Activated CD8-positive, alpha-beta T cell treated with anti-CD3 and anti-CD28 coated beads, Interleukin-2, amount 10 ng/mL, durations not matched to agents 7 days and 5 days (primary cell): Measurements from ENCODE around the gene PAX5. TPM values are rescaled to one million over a fixed set of nuclear protein-coding genes. Genes with fewer than 3 reads are reported as not detected.

Experiments used
- ATAC-seq: fragments of 150-1000 bp; cut with Tn5 transposase; one replicate; pipeline ENCODE4 v1.10.0; 2021; ENCODE audit warnings: moderate library complexity
- CTCF ChIA-PET: fragments of 350-600 bp; sonication (Branson Sonifier 250); formaldehyde crosslinking; loops from one replicate; lab custom pipeline; 2021; ENCODE audit warnings: antibody characterized with exemption; lab: Charles Lee
- POLR2A ChIA-PET: fragments of 350-600 bp; sonication (Branson Sonifier 250); formaldehyde crosslinking; loops from one replicate; lab custom pipeline; 2021; ENCODE audit warnings: antibody characterized with exemption; lab: Charles Lee
- DNase-seq: peaks from one replicate; pipeline ENCODE4 v3.0.0-alpha.2; 2020
- H3K27ac Mint-ChIP-seq: one replicate; pipeline ENCODE4 v1.8.0; 2021; ENCODE audit warnings: mild to moderate bottlenecking, mixed read lengths
- H3K27me3 Mint-ChIP-seq: one replicate; pipeline ENCODE4 v1.8.0; 2021; ENCODE audit warnings: low read depth, mixed read lengths
- H3K36me3 Mint-ChIP-seq: one replicate; pipeline ENCODE4 v1.8.0; 2021; ENCODE audit warnings: low read depth, mixed read lengths
- H3K4me1 Mint-ChIP-seq: one replicate; pipeline ENCODE4 v1.8.0; 2021; ENCODE audit warnings: low read depth, mixed read lengths
- H3K4me3 Mint-ChIP-seq: one replicate; pipeline ENCODE4 v1.8.0; 2021; ENCODE audit warnings: mild to moderate bottlenecking, mixed read lengths
- H3K9me3 Mint-ChIP-seq: one replicate; pipeline ENCODE4 v1.8.0; 2022; ENCODE audit warnings: mixed read lengths; ENCODE audit not compliant: insufficient read depth
- total RNA-seq, 2 experiments: library from RNA; stranded (reverse); gene quantifications; one replicate each; pipeline ENCODE4 v1.2.3, GENCODE V29; 2021

The PAX5 gene
- total RNA-seq, 2 experiments from 2014 or later: 0.34 to 0.45 TPM

- H3K36me3 Mint-ChIP-seq: no peaks in the 10 kb centered on the region
- ChIA-PET CTCF (interaction anchor here (1.9 kb wide), 1 partner anchor 41 kb away, joined by 5 read pairs; no protein-coding TSS in a partner anchor), POLR2A (no interaction called here)
- no peak overlapping the region for H3K4me3 Mint-ChIP-seq
- H3K27ac Mint-ChIP-seq: no peak overlapping the region
- H3K4me1 Mint-ChIP-seq: no peaks in the 10 kb centered on the region
- DNase-seq (no peak), ATAC-seq (no peak)
- H3K9me3 Mint-ChIP-seq: no peaks in the 10 kb centered on the region
- H3K27me3 Mint-ChIP-seq: peaks cover 12% of the 10 kb centered on the region
Observed at GRCh38 chr9:36913393-36914211, 120.5 kb downstream of the PAX5 start.

DNA sequence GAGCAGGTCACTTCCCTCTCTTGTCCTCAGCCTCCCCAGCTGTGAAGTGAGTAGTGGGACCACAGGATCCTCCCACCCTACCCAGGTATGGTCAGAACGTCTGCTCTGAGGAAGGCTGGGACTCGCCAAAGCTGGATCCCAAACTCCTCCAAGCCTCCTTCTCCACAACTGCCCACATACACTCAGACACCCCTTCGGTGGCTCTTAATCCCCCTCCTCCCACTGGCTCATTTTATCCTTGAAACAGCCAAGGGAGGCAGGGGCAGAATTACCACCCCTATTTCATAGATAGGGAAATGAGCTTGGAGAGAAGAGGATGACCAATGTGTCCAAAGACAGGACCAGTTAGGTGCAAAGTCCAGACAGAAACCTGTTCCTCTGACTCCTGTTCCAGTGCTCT lies 121.4 kb downstream of the PAX5 start:
- ATAC-seq (no peak), DNase-seq (no peak)
- Mint-ChIP-seq H3K36me3 (no peaks in the 10 kb centered on the region), H3K4me3 (no peak overlapping the region), H3K4me1 (no peaks in the 10 kb centered on the region), H3K27ac (no peak overlapping the region), H3K27me3 (peaks cover 17% of the 10 kb centered on the region), H3K9me3 (no peaks in the 10 kb centered on the region)
- CTCF ChIA-PET: interaction anchor here (2.5 kb wide), 1 partner anchor 40 kb away, joined by 6 read pairs; no protein-coding TSS in a partner anchor
- POLR2A ChIA-PET: no interaction called here

DNA sequence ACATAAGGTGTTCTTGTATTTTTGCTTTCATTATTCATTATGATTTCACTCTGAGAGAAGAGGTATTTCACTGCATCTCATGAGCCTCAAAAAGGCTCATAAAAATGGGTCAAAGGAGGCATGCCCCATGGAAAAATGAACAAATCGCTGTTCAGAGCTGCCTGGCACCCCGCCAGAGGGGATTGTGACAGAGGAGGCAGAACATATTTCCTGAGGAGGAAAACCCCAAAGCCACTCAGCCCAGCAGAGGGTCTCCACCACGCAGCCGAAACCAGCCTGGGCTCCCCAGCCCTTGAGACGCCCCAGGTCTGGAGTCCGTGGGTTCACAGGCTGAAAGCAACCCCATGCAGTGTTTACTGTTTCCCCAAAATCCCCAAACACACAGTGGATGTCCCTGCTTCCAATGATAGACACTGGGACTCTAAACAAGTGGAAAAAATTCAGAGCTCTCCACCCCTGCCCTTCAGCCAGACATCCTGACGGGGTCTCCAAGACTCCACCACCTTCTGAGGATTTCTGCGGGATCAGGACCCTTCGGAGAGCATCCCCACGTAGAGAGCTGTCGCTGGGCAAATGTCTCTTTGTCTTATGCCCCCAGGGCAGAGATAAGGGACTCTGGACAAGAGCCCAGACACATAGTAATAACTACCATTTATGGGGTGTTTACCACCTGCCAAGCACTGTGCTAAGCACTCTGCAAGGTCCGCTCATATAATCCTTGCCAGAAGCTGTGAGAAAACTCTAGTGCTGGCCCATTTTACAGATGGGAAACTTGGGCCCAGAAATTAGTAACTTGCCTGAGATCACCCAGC lies 122.3 kb downstream of the PAX5 start:
- no peaks in the 10 kb centered on the region for H3K9me3 Mint-ChIP-seq
- H3K36me3 Mint-ChIP-seq: no peaks in the 10 kb centered on the region
- H3K4me3 Mint-ChIP-seq: no peak overlapping the region
- POLR2A ChIA-PET: no interaction called here
- H3K27me3 Mint-ChIP-seq: peaks cover 23% of the 10 kb centered on the region
- CTCF ChIA-PET: interaction anchor here (2.5 kb wide), 1 partner anchor 39 kb away, joined by 6 read pairs; no protein-coding TSS in a partner anchor
- H3K4me1 Mint-ChIP-seq: no peaks in the 10 kb centered on the region
- ATAC-seq: no peak
- no peak overlapping the region for H3K27ac Mint-ChIP-seq
- DNase-seq: no peak

DNA sequence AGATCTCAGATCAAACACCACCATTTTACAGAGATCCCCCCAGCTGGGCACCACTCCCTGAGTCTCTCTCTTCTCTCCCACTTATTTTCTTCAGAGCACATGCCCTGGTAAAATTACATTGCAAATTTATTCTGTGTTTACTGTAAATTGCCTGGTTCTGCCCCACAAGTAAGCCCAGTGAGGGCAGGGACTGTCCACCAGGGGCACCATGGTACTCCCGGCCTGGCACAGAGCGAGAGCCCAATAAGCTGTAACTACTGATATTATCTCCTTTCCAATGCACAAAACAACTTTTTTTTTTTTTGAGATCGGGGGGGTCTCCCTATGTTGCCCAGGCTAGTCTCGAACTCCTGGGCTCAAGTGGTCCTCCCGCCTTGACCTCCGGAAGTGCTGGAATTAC lies 123.0 kb downstream of the PAX5 start:
- no peak overlapping the region for H3K27ac Mint-ChIP-seq
- no peaks in the 10 kb centered on the region for H3K4me1 Mint-ChIP-seq
- CTCF ChIA-PET: interaction anchor here (2.5 kb wide), 1 partner anchor 38 kb away, joined by 6 read pairs; no protein-coding TSS in a partner anchor
- ATAC-seq (no peak), DNase-seq (no peak)
- no peak overlapping the region for H3K4me3 Mint-ChIP-seq
- peaks cover 27% of the 10 kb centered on the region for H3K27me3 Mint-ChIP-seq
- H3K36me3 Mint-ChIP-seq: no peaks in the 10 kb centered on the region
- POLR2A ChIA-PET: no interaction called here
- no peaks in the 10 kb centered on the region for H3K9me3 Mint-ChIP-seq

- no peak for ATAC-seq
Observed at GRCh38 chr9:36906492-36906891, 127.6 kb downstream of the PAX5 start.

GRCh38 chr9:36905101-36906066 lies 128.7 kb downstream of the PAX5 start:
- POLR2A ChIA-PET: no interaction called here
- no peak overlapping the region for H3K27ac Mint-ChIP-seq
- peaks cover 10% of the 10 kb centered on the region for H3K4me1 Mint-ChIP-seq
- CTCF ChIA-PET: no interaction called here
- H3K4me3 Mint-ChIP-seq: no peak overlapping the region
- peaks cover 35% of the 10 kb centered on the region for H3K27me3 Mint-ChIP-seq
- ATAC-seq (no peak), DNase-seq (no peak)
- no peaks in the 10 kb centered on the region for H3K36me3 Mint-ChIP-seq
- no peaks in the 10 kb centered on the region for H3K9me3 Mint-ChIP-seq

More at GRCh38 chr9:36906492-36906891, 127.6 kb downstream of the PAX5 start:
- no peaks in the 10 kb centered on the region for H3K9me3 Mint-ChIP-seq
- ChIA-PET POLR2A (no interaction called here), CTCF (interaction anchor here (1.4 kb wide), 1 partner anchor 85 kb away, joined by 4 read pairs; no protein-coding TSS in a partner anchor)
- peaks cover 10% of the 10 kb centered on the region for H3K4me1 Mint-ChIP-seq
- peaks cover 40% of the 10 kb centered on the region for H3K27me3 Mint-ChIP-seq
- H3K4me3 Mint-ChIP-seq: no peak overlapping the region
- no peak for DNase-seq
- no peaks in the 10 kb centered on the region for H3K36me3 Mint-ChIP-seq
- H3K27ac Mint-ChIP-seq: no peak overlapping the region

- H3K4me1 Mint-ChIP-seq: peaks cover 10% of the 10 kb centered on the region
- DNase-seq (peak; percentile 43), ATAC-seq (peak; percentile 39)
- CTCF ChIA-PET: interaction anchor here (1.7 kb wide), 1 partner anchor 31 kb away, joined by 6 read pairs; no protein-coding TSS in a partner anchor
- H3K4me3 Mint-ChIP-seq: no peak overlapping the region
- no peaks in the 10 kb centered on the region for H3K36me3 Mint-ChIP-seq
- H3K27ac Mint-ChIP-seq: no peak overlapping the region
- H3K27me3 Mint-ChIP-seq: peaks cover 35% of the 10 kb centered on the region
- H3K9me3 Mint-ChIP-seq: no peaks in the 10 kb centered on the region
- POLR2A ChIA-PET: no interaction called here
Observed at GRCh38 chr9:36903541-36904435, 130.3 kb downstream of the PAX5 start.

GRCh38 chr9:36902861-36903524 lies 131.1 kb downstream of the PAX5 start:
- Mint-ChIP-seq H3K27ac (no peak overlapping the region), H3K4me1 (peaks cover 10% of the 10 kb centered on the region), H3K27me3 (peaks cover 30% of the 10 kb centered on the region), H3K4me3 (no peak overlapping the region), H3K36me3 (no peaks in the 10 kb centered on the region), H3K9me3 (no peaks in the 10 kb centered on the region)
- DNase-seq: no peak
- ATAC-seq: no peak
- ChIA-PET POLR2A (no interaction called here), CTCF (interaction anchor here (1.7 kb wide), 1 partner anchor 30 kb away, joined by 6 read pairs; no protein-coding TSS in a partner anchor)

DNA sequence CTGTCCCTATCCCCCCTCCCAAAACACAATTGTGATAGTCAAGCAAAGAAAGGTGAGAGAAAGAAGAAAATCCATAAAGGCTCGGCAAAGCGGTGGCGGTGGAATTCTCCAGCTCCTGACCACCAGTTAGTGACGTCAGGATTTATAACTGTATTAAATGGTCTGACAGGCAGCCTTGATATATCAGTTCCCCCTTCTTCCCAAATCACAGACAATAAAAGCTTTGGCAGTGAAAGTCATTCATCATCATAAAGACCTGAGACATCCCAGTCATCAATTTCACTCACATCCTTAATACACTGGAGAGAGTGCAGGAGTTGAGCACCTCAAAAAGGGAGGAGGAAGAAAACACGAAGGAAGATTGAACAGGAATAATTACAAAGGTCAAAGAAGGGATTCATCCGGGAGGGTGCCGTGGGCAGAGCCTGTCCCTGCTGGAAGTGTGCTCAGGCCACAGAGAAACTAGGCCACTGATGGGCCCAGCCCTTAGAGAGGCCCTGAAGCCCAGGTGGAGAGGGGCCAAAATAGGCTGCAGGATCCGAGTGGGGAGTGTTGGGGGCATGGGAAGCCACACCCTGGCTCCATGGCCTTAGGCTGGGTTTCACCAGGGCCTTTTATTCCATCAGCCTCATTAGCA lies 131.9 kb downstream of the PAX5 start:
- ChIA-PET POLR2A (no interaction called here), CTCF (no interaction called here)
- peaks cover 10% of the 10 kb centered on the region for H3K4me1 Mint-ChIP-seq
- H3K9me3 Mint-ChIP-seq: no peaks in the 10 kb centered on the region
- peaks cover 24% of the 10 kb centered on the region for H3K27me3 Mint-ChIP-seq
- H3K4me3 Mint-ChIP-seq: no peak overlapping the region
- H3K27ac Mint-ChIP-seq: no peak overlapping the region
- no peak for DNase-seq
- ATAC-seq: no peak
- no peaks in the 10 kb centered on the region for H3K36me3 Mint-ChIP-seq

DNA sequence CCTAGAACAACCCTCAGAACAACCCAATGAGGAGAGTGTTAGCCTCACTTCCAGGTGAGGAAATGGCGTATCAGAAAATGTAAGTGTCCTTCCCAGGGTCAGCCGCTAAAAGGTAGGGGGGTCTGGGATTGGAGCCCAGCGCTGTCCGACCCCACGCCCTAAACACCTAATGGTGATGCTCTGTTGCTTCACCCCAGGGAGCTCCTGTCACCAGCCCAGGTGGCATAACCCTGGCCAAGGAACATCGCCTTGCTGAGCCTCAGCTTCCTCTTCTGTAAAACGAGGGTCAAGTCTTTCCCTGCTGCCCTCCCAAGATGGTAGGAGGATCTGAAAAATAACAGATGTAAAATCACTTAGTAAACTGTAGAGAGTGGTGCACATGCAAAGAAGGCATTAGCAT lies 132.5 kb downstream of the PAX5 start:
- H3K27ac Mint-ChIP-seq: no peak overlapping the region
- H3K9me3 Mint-ChIP-seq: no peaks in the 10 kb centered on the region
- ATAC-seq (no peak), DNase-seq (no peak)
- ChIA-PET POLR2A (no interaction called here), CTCF (no interaction called here)
- H3K4me3 Mint-ChIP-seq: no peak overlapping the region
- H3K4me1 Mint-ChIP-seq: peaks cover 10% of the 10 kb centered on the region
- H3K36me3 Mint-ChIP-seq: no peaks in the 10 kb centered on the region
- peaks cover 19% of the 10 kb centered on the region for H3K27me3 Mint-ChIP-seq
